KOPT-K1 (cell line): ENCODE data around the gene BRD3OS.
"Not testable (repeated sequence)": the region's sequence is repeated elsewhere in the genome, so short reads cannot be mapped to it uniquely, and the experiment has no call there.

ENCODE experiments used
- H3K27ac ChIP-seq: fragments of 200-600 bp; sonication (generic); 2 replicates; pipeline ENCODE4 v1.5.1; 2016; ENCODE audit warnings: antibody characterized with exemption, mild to moderate bottlenecking, low read depth, low read length; ENCODE audit not compliant: poor library complexity, severe bottlenecking
- H3K36me3 ChIP-seq: fragments of 200-600 bp; sonication (generic); 2 replicates; pipeline ENCODE4 v1.5.1; 2017; ENCODE audit warnings: antibody characterized with exemption, mild to moderate bottlenecking, low read length, moderate library complexity; ENCODE audit not compliant: insufficient read depth
- H3K9me3 ChIP-seq: fragments of 200-600 bp; sonication (generic); 2 replicates; pipeline ENCODE4 v1.5.1; 2017; ENCODE audit warnings: antibody characterized with exemption, low read length, mild to moderate bottlenecking; ENCODE audit not compliant: insufficient read depth, poor library complexity, severe bottlenecking

The BRD3OS gene

DNA sequence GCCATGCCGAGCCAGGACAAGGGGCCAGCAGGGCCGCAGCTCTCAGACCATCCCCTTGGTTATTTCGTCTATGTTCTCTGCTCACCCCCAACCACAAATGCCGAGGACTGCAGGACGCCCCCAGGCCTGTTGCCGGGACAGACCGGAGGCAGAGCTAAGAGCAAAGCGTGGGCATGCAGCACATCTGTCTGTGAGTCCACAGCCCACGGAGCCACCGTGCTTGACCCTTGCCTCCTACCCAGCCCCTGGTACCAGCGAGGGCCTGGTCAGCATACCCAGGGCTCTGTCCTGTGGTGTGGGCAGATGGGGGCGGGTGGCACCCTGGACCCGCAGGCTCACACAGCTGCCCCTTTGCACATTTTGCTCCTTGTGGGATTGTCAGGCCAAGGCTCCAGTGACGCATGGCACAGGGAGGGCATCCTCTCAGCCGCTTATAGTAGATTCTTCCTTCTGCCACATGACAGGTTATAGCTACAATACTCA is 37.8 kb downstream of the BRD3OS start:
- Histone ChIP-seq H3K36me3 (no peaks in the 10 kb centered on the region), H3K9me3 (no peaks in the 10 kb centered on the region), H3K27ac (no peak overlapping the region)

DNA sequence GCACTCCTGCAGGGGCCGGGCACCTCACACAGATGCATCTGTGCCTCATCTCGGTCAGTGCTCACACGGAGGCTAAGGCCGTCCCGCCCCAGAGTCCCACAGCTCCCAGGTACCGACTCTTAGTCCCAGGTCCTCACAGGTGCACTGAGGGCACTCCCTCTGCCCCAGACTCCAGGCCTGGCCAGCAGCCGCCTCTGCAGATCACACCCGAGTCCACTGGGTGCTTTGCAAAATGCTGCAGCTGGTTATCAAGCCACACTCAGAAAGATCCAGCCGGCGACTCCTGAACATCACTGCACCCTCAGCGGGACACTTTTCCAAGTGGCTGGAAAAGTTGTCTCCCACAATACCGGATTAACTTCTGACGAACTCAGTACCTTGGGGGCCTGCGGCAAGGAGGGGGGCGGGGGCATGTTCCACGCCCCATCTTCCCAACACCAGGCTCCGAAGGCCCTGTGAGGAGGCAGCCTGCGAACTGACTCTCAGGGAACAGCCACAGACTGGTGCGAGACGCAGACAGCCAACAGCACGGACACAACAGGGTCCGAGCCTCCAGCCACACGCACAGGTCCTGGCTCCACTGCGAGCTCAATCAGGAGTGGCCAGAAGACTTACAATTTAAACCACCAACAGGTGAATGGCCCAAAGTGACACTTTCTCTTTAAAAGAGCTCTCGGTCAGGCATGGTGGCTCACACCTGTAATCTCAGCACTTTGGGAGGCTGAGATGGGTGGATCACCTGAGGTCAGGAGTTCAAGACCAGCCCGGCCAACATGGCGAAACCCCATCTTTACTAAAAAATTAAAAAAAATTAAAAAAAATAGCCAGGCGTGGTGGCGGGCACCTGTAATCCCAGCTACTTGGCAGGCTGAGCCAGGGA is 38.5 kb downstream of the BRD3OS start:
- H3K27ac ChIP-seq: no peak overlapping the region

DNA sequence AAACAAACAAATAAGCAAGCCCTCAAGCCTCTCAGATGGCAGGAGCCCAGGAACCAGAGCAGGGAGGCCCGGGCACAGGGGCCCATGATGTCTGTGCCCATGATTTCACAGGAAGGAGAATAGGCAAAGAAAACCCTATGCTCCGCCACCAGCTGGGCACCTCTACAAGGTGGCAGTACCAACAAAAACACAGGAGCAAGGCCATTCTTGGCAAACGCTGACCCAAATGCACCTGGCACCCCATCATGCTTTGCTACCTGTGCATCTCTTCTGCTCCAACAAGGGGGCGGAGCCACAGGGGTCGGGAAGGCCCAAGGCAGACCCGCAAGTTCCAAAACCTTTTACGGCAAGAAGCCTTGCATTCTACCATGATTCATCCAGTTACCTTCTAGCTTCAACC is 39.4 kb downstream of the BRD3OS start:
- Histone ChIP-seq H3K36me3 (no peaks in the 10 kb centered on the region), H3K27ac (no peak overlapping the region), H3K9me3 (no peaks in the 10 kb centered on the region)

More for the DNA sequence above, 38.5 kb downstream of the BRD3OS start:
- Histone ChIP-seq H3K9me3 (no peaks in the 10 kb centered on the region), H3K36me3 (no peaks in the 10 kb centered on the region)

- Histone ChIP-seq H3K27ac (peak overlapping the region; percentile 86), H3K36me3 (no peaks in the 10 kb centered on the region), H3K9me3 (no peaks in the 10 kb centered on the region)
Measured at GRCh38 chr9:134065612-134066419, 40.5 kb downstream of the BRD3OS start.

DNA sequence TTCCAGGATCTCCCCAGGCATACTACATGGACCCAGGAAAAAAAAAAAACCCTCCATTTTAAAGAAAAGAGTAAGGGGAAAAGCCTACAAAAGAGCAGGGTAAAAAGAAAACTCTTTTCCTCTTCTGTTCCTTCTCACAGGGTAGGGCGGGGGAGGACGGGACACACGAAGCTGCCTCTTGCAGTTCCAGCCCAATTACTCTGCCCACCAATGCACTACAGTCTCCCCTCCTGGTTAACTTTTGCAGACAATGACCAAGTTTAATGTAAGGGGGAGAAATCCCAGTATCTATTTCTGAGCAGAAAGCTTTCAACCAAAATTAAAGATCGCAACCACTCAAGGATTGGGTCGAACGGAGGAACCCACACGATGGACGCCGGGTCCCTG is 41.2 kb downstream of the BRD3OS start:
- no peaks in the 10 kb centered on the region for H3K9me3 ChIP-seq
- H3K27ac ChIP-seq: peak overlapping the region; percentile 86
- H3K36me3 ChIP-seq: no peaks in the 10 kb centered on the region

- Histone ChIP-seq H3K9me3 (no peaks in the 10 kb centered on the region), H3K27ac (peak overlapping the region; percentile 86), H3K36me3 (no peaks in the 10 kb centered on the region)
Measured at GRCh38 chr9:134066913-134067851, 41.9 kb downstream of the BRD3OS start.

GRCh38 chr9:134067904-134068743 is 42.8 kb downstream of the BRD3OS start, which contains the start of gene BRD3:
Gene BRD3, minus strand, starts transcription at chr9:134068026. Its CDS starts 14,549 bp downstream, at chr9:134053477.
- no peaks in the 10 kb centered on the region for H3K9me3 ChIP-seq
- H3K36me3 ChIP-seq: no peaks in the 10 kb centered on the region
- H3K27ac ChIP-seq: peak within 1 kb of the TSS; percentile 86

- H3K9me3 ChIP-seq: no peaks in the 10 kb centered on the region
- H3K27ac ChIP-seq: peak overlapping the region; percentile 46
- no peaks in the 10 kb centered on the region for H3K36me3 ChIP-seq
Measured at GRCh38 chr9:134068744-134069479, 43.6 kb downstream of the BRD3OS start.

DNA sequence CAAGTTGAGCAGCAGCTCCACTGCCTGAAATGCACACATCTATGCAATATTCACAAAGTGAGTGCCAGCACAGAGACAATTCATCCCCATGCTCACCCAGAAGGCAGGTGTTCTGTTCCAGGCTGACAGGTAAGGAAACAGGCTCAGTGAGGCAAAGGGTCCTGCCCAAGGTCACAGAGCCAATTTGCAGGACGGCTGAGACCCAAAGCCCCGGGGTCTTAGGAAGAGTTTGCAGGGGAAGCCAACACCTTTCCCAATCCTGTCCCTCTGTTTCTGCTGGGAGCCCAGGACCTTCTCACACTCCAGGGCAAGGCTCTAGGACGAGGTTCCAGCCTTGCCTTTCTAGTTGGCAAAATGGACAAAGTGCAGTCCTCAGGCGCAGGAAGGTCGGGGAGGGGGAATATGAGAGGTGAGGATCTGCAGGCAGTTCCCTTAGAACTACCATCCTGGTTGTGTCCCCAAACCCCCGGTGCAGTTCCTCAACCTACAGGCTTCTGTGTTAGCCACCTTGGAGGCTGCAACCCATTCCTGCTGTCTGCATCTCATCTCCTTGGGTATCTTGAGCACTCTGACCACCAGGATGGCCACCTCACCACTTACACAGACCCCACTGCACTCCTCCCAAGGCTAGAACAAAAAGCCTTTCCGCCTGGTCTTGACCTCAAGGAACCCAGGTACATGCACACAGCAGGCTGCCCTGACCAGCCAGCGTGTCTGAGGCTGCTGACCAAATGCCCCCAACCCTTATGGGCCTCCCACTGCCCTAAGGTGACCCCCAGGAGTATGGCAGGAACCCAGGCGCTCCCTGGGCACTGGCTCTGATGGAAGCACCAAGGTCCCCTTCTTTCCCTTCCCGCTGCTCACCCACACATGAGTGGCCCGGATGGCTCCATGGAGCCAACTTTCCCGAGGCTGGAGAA is 44.5 kb downstream of the BRD3OS start:
- Histone ChIP-seq H3K36me3 (no peaks in the 10 kb centered on the region), H3K27ac (no peak overlapping the region), H3K9me3 (no peaks in the 10 kb centered on the region)

DNA sequence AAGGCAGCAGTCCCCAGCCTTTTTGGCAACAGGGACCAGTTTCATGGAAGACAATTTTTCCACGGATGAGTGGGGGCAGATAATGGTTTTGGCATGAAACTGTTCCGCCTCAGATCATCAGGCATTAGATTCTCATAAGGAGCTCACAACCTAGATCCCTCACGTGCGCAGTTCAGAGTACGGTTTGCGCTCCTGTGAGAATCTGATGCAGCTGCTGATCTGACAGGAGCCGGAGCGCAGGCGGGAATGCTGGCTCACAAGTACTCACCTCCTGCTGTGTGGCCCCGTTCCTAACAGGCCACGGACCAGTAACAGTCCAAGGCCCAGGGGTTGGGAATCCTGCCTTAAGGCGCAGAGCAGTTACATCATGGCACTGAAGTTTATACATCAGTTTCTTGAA is 45.9 kb downstream of the BRD3OS start:
- Histone ChIP-seq H3K9me3 (no peaks in the 10 kb centered on the region), H3K27ac (no peak overlapping the region), H3K36me3 (no peaks in the 10 kb centered on the region)

DNA sequence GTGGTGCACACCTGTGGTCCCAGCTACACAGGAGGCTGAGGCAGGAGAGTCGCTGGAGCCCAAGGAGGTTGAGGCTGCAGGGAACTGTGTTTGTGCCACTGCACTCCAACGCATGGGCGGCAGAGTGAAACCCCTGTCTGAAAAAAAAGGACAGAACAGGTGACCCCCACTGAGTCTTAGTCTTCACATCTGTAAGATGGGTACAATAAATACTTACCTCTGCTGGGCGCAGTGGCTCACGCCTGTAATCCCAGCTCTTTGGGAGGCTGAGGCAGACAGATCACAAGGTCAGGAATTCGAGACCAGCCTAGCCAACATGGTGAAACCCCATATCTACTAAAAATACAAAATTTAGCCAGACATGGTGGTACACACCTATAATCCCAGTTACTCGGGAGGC is 47.4 kb downstream of the BRD3OS start:
- not testable (repeated sequence) for H3K27ac ChIP-seq, H3K36me3 ChIP-seq
- H3K9me3 ChIP-seq: peaks cover 10% of the 10 kb centered on the region

- no peak overlapping the region for H3K27ac ChIP-seq
- H3K9me3 ChIP-seq: peaks cover 10% of the 10 kb centered on the region
- H3K36me3 ChIP-seq: no peaks in the 10 kb centered on the region
Measured at GRCh38 chr9:134073500-134073899, 48.2 kb downstream of the BRD3OS start.
